Bronchial epithelial cell (primary cell): ENCODE data around the gene RAB40C. TPM values are rescaled to one million over a fixed set of nuclear protein-coding genes. Genes with fewer than 3 reads are reported as not detected.
A peak's percentile ranks its signal among the peaks of the same experiment; 100 is the strongest.

Source experiments
- DNase-seq: peaks from one replicate; pipeline ENCODE4 v3.0.0-alpha.2; 2010; ENCODE audit warnings: low read depth
- FAIRE-seq: peaks from 2 replicates; lab custom pipeline; 2011; peaks lifted over from hg19 to GRCh38; lab: Jason Lieb, UNC
- H3K27me3 ChIP-seq: 2 replicates; pipeline ENCODE4 v1.5.1; 2011; ENCODE audit warnings: low read length; ENCODE audit not compliant: control insufficient read depth, insufficient read depth
- H3K36me3 ChIP-seq: 2 replicates; pipeline ENCODE4 v1.5.1; 2011; ENCODE audit warnings: low read length; ENCODE audit not compliant: control insufficient read depth, insufficient read depth
- H3K4me3 ChIP-seq: 2 replicates; pipeline ENCODE4 v1.5.1; 2011; ENCODE audit warnings: mild to moderate bottlenecking, low read depth, low read length, control low read depth
- total RNA-seq: library from RNA; depleted of rRNA; stranded (reverse); fragments of >200 nt; gene quantifications from 2 replicates; pipeline ENCODE4 v1.2.1, GENCODE V29; 2014
- TF ChIP-seq, protein P1 (sequence below): IDR thresholded peaks from 2 replicates; pipeline ENCODE4 v1.5.1; 2011; ENCODE audit warnings: mild to moderate bottlenecking, moderate library complexity, low read length, control low read depth, inconsistent platforms; ENCODE audit not compliant: insufficient read depth, severe bottlenecking

RAB40C gene
- total RNA-seq, 1 donor from 2014 or later: 10.8 TPM

DNA sequence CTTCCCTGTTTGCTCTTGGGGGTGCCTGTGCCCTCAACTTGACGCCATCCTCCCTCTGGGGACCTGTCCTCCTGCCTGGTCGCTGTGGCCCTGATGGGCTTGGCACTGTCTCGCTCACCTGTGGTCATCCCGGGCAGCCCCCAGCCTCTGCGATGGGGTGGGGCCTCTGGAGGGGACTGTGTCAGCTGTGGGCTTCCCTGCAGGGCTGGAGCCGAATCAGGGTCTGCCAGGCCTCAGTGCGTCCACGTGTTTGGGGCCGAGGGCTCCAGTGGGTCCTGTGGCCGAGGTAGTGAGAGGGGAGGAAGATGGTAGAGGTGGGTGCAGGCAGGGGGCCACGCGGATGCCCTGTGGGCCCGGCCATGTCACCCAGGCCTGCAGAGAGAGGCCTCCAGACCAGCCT is 12.1 kb upstream of the RAB40C start:
- DNase-seq (no peak), FAIRE-seq (no peak)
- TF ChIP-seq, protein P1, sequence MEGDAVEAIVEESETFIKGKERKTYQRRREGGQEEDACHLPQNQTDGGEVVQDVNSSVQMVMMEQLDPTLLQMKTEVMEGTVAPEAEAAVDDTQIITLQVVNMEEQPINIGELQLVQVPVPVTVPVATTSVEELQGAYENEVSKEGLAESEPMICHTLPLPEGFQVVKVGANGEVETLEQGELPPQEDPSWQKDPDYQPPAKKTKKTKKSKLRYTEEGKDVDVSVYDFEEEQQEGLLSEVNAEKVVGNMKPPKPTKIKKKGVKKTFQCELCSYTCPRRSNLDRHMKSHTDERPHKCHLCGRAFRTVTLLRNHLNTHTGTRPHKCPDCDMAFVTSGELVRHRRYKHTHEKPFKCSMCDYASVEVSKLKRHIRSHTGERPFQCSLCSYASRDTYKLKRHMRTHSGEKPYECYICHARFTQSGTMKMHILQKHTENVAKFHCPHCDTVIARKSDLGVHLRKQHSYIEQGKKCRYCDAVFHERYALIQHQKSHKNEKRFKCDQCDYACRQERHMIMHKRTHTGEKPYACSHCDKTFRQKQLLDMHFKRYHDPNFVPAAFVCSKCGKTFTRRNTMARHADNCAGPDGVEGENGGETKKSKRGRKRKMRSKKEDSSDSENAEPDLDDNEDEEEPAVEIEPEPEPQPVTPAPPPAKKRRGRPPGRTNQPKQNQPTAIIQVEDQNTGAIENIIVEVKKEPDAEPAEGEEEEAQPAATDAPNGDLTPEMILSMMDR: no peak
- Histone ChIP-seq H3K36me3 (peaks cover 5% of the 10 kb centered on the region), H3K27me3 (no peaks in the 10 kb centered on the region), H3K4me3 (no peak overlapping the region)

DNA sequence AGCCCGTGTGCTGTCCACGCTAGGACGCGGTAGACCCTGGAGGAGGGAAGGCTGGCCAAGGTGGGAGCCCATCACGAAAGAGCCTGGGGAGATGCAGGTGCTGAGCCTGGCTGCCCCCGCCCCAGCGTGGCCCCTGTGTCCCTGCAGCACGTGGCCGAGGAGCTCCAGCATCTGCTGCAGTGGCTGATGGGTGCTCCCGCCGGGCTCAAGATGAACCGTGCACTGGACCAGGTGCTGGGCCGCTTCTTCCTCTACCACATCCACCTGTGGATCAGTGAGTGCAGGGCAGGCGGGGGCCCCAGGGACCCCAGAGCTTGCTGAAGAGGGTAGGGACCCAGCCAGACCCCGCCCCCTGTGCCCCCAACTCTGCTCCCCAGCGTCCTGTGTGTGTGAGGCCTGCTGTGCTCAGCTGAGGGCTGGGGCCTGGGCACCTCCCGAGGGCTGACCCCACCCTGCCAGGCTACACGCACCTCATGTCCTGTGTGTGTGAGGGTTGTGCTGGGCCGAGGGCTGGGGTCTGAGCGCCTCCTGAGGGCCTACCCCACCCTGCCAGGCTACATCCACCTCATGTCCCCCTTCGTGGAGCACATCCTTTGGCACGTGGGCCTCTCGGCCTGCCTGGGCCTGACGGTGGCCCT is 11.5 kb upstream of the RAB40C start:
- DNase-seq: no peak
- H3K27me3 ChIP-seq: no peaks in the 10 kb centered on the region
- FAIRE-seq: no peak
- TF ChIP-seq, protein P1: no peak
- no peak overlapping the region for H3K4me3 ChIP-seq
- peaks cover 6% of the 10 kb centered on the region for H3K36me3 ChIP-seq

DNA sequence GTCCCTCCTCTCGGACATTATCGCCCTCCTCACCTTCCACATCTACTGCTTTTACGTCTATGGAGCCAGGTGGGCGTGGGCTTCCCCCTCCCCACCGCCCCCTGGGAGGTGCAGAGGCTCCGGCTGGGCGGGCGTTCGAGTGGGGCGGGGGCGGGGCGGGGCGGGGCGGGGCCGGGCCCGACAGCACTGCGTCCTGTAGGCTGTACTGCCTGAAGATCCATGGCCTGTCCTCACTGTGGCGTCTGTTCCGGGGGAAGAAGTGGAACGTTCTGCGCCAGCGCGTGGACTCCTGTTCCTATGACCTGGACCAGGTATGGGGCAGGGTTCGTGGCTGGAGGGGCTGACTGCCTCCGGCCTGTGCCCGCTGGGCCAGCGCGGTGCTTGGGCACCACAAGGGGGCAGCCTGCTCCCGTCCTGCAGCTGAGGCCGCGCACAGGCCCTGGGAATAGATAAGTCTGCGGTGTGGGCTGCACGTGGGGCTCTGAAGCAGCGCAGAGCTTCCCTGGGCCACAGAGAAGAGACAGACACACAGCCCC is 10.9 kb upstream of the RAB40C start:
- TF ChIP-seq, protein P1: peak; percentile 93
- Histone ChIP-seq H3K4me3 (peak overlapping the region; percentile 14), H3K27me3 (no peaks in the 10 kb centered on the region), H3K36me3 (peaks cover 6% of the 10 kb centered on the region)
- FAIRE-seq: no peak
- peak; percentile 35 for DNase-seq

DNA sequence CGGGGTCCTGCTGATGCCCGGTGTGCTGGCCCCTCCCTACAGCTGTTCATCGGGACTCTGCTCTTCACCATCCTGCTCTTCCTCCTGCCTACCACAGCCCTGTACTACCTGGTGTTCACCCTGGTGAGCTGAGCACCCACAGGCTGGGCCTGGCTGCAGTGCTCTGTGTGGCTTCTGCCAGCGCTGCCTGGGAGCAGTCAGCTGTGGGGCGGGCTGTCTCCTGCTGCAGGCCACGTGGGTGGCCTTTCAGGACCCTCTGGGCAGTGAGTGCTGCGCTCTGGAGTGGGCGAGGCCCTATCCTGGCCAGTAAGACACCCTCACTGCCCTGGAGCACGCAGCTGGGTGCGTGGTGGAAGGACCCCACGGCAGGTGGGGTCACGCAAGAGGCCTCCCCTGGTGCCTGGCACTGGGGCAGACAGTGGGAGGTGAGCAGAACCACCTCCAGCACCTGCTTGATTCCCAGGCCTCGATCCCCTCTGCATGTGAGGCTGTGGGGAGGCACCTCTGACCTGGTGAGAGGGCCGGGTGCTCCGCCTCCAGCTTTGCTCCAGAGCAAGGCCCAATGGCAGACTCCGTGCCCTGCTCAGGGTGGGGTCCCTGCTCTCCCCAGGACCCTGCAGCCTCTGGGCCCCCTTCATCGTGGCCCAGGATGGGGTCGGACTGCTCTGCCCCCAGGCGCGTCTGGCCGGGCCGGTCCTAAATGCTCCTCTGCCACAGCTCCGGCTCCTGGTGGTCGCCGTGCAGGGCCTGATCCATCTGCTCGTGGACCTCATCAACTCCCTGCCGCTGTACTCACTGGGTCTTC is 9.5 kb upstream of the RAB40C start:
- FAIRE-seq (no peak), DNase-seq (no peak)
- H3K27me3 ChIP-seq: no peaks in the 10 kb centered on the region
- TF ChIP-seq, protein P1: no peak
- no peak overlapping the region for H3K4me3 ChIP-seq
- peaks cover 4% of the 10 kb centered on the region for H3K36me3 ChIP-seq

DNA sequence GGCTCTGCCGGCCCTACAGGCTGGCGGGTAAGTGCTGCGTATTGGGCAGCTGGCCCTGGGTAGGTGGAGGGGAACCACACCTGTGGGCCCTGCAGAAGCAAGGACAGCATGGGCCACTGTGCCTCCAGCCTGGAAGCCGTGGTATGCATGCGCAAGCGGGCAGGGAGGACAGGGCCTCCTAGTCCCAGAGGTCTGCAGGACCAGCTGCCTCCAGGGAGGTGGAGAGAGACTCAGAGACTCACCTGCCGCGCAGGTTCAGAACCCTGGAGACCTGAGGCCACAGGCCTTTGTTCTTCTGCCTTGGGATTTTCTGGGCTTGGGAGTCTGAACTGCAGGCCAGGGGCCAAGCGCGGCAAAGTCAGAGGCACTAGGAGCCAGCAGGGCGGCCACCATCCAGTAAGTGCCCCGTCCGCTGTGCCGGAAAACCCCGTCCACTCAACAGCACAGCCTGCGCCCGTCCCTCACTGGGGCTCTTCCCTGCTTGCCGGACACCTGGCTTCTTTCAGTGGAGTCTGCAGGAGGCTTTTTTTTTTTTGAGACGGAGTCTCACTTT is 8.8 kb upstream of the RAB40C start:
- H3K36me3 ChIP-seq: peaks cover 4% of the 10 kb centered on the region
- DNase-seq: no peak
- no peaks in the 10 kb centered on the region for H3K27me3 ChIP-seq
- H3K4me3 ChIP-seq: no peak overlapping the region
- no peak for FAIRE-seq
- TF ChIP-seq, protein P1: no peak
